Activated T-helper 17 cell treated with anti-CD3 and anti-CD28 coated beads, Interleukin-2, amount 50 U/mL, for 72 hours (primary cell): ENCODE data around the gene TTC22. TPM values are rescaled to one million over a fixed set of nuclear protein-coding genes. Genes with fewer than 3 reads are reported as not detected.

Experiments used
- ATAC-seq: fragments of 150-1000 bp; cut with Tn5 transposase; replicated peaks from 2 replicates; pipeline ENCODE4 v1.10.0; 2021; ENCODE audit warnings: mild to moderate bottlenecking, moderate library complexity
- H3K27ac Mint-ChIP-seq: one replicate; pipeline ENCODE4 v1.8.0; 2022; ENCODE audit warnings: mixed read lengths
- H3K27me3 Mint-ChIP-seq: one replicate; pipeline ENCODE4 v1.8.0; 2022; ENCODE audit warnings: mixed read lengths
- H3K36me3 Mint-ChIP-seq: one replicate; pipeline ENCODE4 v1.8.0; 2022; ENCODE audit warnings: low read depth, mild to moderate bottlenecking, mixed read lengths
- H3K4me1 Mint-ChIP-seq: one replicate; pipeline ENCODE4 v1.8.0; 2022; ENCODE audit warnings: mixed read lengths
- H3K4me3 Mint-ChIP-seq: one replicate; pipeline ENCODE4 v1.8.0; 2022; ENCODE audit warnings: mild to moderate bottlenecking, mixed read lengths
- H3K9me3 Mint-ChIP-seq: one replicate; pipeline ENCODE4 v1.8.0; 2022; ENCODE audit warnings: mixed read lengths
- total RNA-seq, 2 donors: library from RNA; stranded (reverse); gene quantifications; one replicate each; pipeline ENCODE4 v1.2.3, GENCODE V29; 2022

TTC22 gene
- total RNA-seq, 2 donors from 2014 or later: 3.6 to 10.6 TPM

- Mint-ChIP-seq H3K4me3 (no peak overlapping the region), H3K27ac (no peak overlapping the region), H3K27me3 (no peaks in the 10 kb centered on the region), H3K4me1 (peaks cover 20% of the 10 kb centered on the region), H3K9me3 (no peaks in the 10 kb centered on the region), H3K36me3 (no peaks in the 10 kb centered on the region)
- peak; percentile 55 for ATAC-seq
Measured at GRCh38 chr1:54806931-54807611, 5.9 kb upstream of the TTC22 start.

DNA sequence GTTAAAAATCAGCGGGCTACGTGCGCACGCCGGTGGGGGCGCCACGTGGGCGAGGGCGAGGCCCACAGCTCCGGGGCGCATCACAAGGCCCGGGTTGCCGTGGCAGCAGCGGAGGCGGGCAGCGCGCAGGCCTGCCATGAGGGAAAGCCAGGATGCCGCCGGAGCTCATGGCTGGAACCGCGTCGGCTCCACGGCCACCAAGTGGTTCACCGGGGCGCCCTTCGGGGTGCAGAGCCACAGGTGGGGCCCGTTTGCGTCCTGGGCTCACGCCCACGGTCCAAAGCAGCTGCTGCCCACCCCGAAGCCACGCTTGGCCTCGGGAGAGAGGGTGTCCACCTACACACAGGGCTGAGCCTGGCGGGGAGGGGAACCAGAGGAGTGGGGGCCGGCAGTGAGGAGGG lies 4.9 kb upstream of the TTC22 start:
- no peak for ATAC-seq
- no peaks in the 10 kb centered on the region for H3K27me3 Mint-ChIP-seq
- H3K4me3 Mint-ChIP-seq: no peak overlapping the region
- no peak overlapping the region for H3K27ac Mint-ChIP-seq
- peaks cover 20% of the 10 kb centered on the region for H3K4me1 Mint-ChIP-seq
- no peaks in the 10 kb centered on the region for H3K36me3 Mint-ChIP-seq
- no peaks in the 10 kb centered on the region for H3K9me3 Mint-ChIP-seq

DNA sequence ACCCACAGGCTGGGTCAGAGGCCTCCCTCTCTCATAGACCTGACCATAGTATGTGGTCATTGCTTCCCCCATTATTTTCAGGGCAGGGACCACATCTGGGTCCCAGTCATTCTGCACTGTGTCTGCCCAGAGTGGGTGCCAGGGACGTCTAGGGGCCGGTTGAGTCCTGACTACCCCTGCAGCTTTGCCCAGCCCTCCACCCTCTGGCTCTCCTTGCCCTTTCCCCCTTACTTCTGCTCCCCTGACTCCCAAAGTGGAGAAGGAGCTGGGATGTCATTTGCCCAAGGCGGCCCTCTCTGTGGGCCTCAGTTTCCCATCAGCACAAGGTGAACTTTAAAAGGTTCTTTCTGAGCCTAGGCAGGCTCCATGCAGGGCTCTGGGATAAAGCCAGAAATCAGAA lies 4.3 kb upstream of the TTC22 start:
- Mint-ChIP-seq H3K9me3 (no peaks in the 10 kb centered on the region), H3K27ac (peak overlapping the region; percentile 79), H3K36me3 (no peaks in the 10 kb centered on the region), H3K27me3 (no peaks in the 10 kb centered on the region), H3K4me3 (no peak overlapping the region), H3K4me1 (peaks cover 20% of the 10 kb centered on the region)
- no peak for ATAC-seq

DNA sequence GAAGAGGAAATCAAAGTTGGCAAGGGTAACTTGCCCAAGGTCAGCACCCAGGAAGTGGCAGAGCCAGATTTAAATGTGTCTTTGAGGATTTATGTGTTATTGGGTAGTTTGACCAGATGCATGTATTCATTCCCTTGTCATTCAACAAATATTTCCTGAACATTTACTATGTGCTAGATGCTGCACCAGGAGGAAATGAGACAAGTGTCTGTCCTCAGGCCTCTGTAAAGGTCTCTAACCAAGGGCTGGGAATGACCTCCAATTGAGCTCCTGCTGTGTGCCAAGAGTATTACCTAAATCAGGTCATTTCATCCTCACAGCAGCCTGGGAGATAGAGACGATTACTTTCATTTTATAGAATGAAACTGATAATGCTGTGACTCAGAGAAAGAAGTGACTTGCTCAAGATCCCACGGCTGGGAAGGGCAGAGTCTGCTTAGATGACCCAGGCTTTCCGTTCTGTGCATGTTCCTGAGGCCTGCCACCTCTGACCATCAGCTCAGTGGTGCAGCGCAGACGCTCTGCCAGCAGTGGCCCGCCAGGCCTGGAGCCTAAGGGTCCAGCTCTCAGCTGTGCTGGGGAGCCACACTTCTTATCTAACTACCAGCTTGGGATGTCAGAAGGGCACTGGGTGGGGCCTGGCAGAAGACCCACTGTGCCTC lies 3.5 kb upstream of the TTC22 start:
- H3K4me1 Mint-ChIP-seq: peaks cover 27% of the 10 kb centered on the region

GRCh38 chr1:54803761-54804470 lies 2.8 kb upstream of the TTC22 start:
- Mint-ChIP-seq H3K27me3 (no peaks in the 10 kb centered on the region), H3K27ac (no peak overlapping the region), H3K36me3 (no peaks in the 10 kb centered on the region), H3K4me3 (peak overlapping the region; percentile 54), H3K4me1 (peaks cover 33% of the 10 kb centered on the region), H3K9me3 (no peaks in the 10 kb centered on the region)
- peak; percentile 5 for ATAC-seq

More for the DNA sequence above, 3.5 kb upstream of the TTC22 start:
- no peaks in the 10 kb centered on the region for H3K36me3 Mint-ChIP-seq
- peak; percentile 76 for ATAC-seq
- H3K9me3 Mint-ChIP-seq: no peaks in the 10 kb centered on the region
- peak overlapping the region; percentile 79 for H3K27ac Mint-ChIP-seq
- H3K4me3 Mint-ChIP-seq: peak overlapping the region; percentile 54
- H3K27me3 Mint-ChIP-seq: no peaks in the 10 kb centered on the region

DNA sequence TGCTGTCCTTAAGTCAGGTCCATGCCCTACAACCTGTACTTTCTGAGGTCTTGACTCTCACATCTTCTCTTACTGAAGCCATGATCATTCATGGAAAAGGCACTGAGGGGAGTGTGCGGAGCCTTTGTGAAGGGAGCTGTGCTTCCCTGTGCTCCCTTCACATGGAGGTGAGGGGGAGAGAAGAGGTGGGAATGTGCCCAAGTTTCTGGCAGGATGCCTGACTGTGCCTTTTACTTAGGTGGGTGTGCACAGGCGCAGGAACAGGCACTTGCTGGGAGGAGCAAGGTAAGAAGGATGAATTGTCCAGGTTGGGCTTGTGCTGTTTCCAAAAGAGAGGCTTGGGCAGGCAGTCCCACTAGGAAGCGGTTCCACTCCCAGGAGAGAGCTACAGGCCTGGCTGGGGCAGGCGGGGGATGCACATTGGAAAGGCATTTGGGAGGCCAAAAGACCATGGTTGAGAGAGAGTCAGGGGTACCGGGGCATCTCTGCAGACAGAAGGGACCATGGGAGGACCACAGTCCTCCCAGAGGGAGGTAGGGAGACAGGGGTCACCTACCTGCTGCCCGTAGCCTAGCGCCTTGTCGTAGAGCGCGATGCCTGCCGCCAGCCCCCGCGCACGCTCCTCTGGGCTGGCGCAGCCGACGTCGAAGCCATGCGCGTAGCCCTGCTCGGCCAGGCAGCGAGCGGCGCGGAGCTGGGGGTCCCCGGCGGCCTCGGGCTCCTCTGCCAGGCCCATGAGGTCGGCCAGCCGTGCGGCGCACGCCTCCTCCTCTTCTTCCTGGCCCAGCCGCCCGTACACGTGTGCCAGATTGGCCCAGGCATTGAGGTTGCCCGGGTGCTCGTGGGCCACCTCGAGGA lies 853 bp downstream of the TTC22 start:
- peaks cover 44% of the 10 kb centered on the region for H3K4me1 Mint-ChIP-seq

GRCh38 chr1:54798769-54799641 lies 2.1 kb downstream of the TTC22 start:
- peaks cover 9% of the 10 kb centered on the region for H3K36me3 Mint-ChIP-seq
- H3K9me3 Mint-ChIP-seq: no peaks in the 10 kb centered on the region
- no peaks in the 10 kb centered on the region for H3K27me3 Mint-ChIP-seq
- ATAC-seq: peak; percentile 76
- H3K4me1 Mint-ChIP-seq: peaks cover 33% of the 10 kb centered on the region
- H3K27ac Mint-ChIP-seq: peak overlapping the region; percentile 90
- H3K4me3 Mint-ChIP-seq: peak overlapping the region; percentile 86

More for the DNA sequence above, 853 bp downstream of the TTC22 start:
- Mint-ChIP-seq H3K36me3 (peaks cover 9% of the 10 kb centered on the region), H3K27me3 (no peaks in the 10 kb centered on the region), H3K4me3 (peak overlapping the region; percentile 86), H3K27ac (peak overlapping the region; percentile 90), H3K9me3 (no peaks in the 10 kb centered on the region)
- ATAC-seq: no peak

- H3K36me3 Mint-ChIP-seq: peaks cover 9% of the 10 kb centered on the region
- peak overlapping the region; percentile 90 for H3K27ac Mint-ChIP-seq
- H3K4me1 Mint-ChIP-seq: peaks cover 28% of the 10 kb centered on the region
- H3K27me3 Mint-ChIP-seq: no peaks in the 10 kb centered on the region
- no peaks in the 10 kb centered on the region for H3K9me3 Mint-ChIP-seq
- no peak for ATAC-seq
- H3K4me3 Mint-ChIP-seq: peak overlapping the region; percentile 86
Measured at GRCh38 chr1:54798206-54798605, 2.9 kb downstream of the TTC22 start.

DNA sequence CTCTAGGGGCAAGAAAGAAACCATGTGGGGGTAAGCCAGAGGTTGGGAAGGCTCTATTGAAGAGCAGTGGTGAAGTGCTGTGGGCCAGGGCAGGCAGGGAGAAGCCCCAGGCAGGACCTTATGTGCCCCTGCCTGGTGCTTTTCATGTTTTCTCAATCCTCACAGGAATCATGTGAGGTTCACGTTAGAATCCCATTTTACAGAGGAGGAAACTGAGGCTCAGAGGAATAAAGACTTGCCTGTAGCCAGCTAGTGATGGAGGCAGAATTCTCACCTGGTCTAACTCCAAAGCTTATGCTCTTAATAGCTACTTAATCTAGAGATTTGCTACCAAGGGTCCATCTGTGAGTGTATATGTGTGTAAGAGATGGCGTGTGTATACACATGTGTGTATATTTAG lies 4.2 kb downstream of the TTC22 start:
- Mint-ChIP-seq H3K4me3 (peak overlapping the region; percentile 1), H3K36me3 (peaks cover 9% of the 10 kb centered on the region), H3K4me1 (peaks cover 24% of the 10 kb centered on the region), H3K27me3 (no peaks in the 10 kb centered on the region), H3K9me3 (no peaks in the 10 kb centered on the region), H3K27ac (peak overlapping the region; percentile 68)
- ATAC-seq: no peak

DNA sequence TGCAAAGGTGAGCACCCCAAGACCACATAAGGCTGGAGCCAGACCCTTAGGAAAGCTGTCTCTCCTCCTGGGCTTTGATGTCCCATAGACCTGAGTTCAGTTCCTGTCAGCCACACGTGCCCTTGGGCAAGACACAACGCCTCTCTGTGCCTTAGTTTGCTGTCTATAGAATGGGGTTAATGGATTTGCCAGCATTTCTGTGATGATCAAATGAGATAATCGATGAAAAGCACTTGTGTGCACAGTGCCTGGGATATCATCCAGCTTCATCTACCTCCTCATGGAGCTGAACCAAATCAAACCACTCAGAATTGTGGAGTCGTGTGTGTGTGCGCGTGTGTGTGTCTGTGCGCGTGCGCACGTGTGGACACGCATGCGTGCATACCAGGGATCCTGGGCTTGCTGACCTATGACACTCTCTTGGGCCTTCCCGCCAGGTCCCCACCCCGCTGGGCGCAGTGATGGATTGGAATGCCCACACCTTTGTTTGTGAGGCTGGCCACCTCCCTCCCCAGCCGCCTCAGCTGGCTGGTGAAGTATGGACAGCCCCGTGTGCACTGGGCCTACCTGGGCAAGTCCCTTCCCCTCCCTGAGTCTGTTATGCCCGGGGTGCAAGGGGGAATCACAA lies 5.2 kb downstream of the TTC22 start:
- no peak for ATAC-seq
- no peaks in the 10 kb centered on the region for H3K9me3 Mint-ChIP-seq
- H3K4me3 Mint-ChIP-seq: no peak overlapping the region
- peaks cover 24% of the 10 kb centered on the region for H3K4me1 Mint-ChIP-seq
- peaks cover 9% of the 10 kb centered on the region for H3K36me3 Mint-ChIP-seq
- no peaks in the 10 kb centered on the region for H3K27me3 Mint-ChIP-seq
- H3K27ac Mint-ChIP-seq: peak overlapping the region; percentile 50

DNA sequence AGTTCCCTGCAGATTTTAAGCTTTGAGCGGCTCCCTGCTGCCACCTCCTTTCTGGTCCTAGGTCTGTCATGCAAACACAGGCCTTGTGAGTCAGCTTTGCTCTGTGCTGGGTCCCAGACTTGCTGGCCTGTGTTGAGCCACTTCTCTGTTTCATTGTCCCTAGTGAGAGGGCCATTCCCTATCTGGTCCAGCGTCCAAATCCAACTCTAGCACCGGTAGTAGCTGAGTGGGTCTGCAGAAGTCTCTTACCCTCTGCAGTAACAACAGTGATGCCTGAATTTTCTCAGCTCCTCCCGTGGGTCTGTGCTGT lies 5.8 kb downstream of the TTC22 start:
- Mint-ChIP-seq H3K27me3 (no peaks in the 10 kb centered on the region), H3K4me1 (peaks cover 24% of the 10 kb centered on the region), H3K9me3 (no peaks in the 10 kb centered on the region), H3K36me3 (peaks cover 9% of the 10 kb centered on the region), H3K27ac (peak overlapping the region; percentile 50), H3K4me3 (no peak overlapping the region)
- no peak for ATAC-seq

DNA sequence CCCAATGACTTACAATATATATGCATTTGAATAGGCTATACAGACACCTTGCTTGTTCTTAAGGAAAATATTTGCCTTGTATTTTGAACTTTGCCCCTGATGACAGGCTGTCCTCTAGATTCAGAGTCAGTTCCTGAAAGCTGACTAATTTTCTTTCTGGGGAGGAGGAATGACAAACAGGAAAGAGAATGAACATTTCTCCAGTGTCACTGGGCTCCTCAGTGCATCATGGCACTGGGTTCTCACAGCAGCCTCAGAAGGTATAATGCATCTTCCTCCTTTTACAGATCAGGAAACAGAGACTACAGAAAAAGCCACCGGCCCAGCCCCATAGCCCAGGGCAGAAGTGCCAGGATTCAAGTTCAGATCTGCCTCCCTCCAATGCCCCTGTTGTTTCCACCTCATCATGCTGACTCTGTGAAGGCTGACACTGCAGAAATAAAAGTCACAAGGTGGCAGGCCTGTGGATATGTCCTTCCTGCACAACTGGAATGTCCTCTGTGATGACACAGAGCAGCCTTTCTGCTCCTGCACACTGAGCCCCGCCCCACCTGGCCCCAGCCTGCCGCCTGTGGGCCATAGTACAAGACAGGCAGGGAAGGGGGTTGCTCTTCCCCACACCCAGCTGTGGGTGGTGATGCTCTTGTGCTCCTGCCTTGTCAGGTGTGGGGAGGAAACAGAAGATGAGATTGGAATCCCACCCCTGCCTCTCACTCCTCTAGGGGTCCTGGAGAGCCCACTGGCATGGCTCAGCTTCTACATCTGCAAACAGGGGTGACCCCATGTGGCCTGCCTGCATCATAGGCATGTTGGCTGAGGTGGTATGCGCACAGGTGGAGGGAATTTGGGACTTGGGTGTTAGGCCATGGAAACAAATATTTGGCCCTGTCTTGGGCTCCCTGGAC lies 6.4 kb downstream of the TTC22 start:
- ATAC-seq: no peak
- Mint-ChIP-seq H3K9me3 (no peaks in the 10 kb centered on the region), H3K4me3 (no peak overlapping the region), H3K27ac (peak overlapping the region; percentile 50), H3K27me3 (no peaks in the 10 kb centered on the region), H3K36me3 (peaks cover 9% of the 10 kb centered on the region), H3K4me1 (peaks cover 18% of the 10 kb centered on the region)
